Limb (tissue), 2 donors: ENCODE data around the gene EYA2.

Source experiments
- DNase-seq, 2 donors: peaks; one replicate each; pipeline ENCODE4 v3.0.0-alpha.2; 2016; ENCODE audit errors: extremely low spot score in 2 of 2

Gene EYA2

DNA sequence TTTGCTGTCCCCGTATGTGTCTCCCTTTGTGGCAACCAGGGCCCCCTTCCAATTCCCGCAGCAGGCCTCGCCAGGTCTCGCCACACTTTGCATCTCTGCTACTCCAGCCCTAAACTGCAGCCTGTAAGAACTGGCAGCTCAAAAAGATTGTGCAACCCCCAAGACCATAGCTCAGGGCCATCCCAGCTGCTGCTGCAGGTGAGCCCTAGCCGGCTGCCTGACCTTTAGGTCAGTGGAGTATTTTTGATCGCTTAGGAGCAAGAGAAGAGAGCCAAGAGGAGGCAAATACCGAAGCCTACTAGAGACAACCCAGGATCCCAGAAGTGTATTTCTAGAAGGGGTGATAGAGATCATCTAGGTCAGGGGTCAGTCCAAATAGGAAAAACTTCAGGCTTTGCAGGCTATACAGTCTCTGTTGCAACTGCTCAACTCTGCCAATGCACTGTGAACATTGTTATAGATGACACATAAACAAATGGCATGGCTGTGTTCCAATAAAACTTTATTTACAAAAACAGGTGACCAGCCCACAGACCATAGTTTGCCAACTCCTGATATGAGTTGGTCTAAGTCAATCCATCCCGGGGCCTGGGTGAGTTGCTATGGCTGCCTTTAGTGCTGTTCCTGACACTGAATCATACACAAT is 138.4 kb downstream of the EYA2 start:
- DNase-seq: no peak

DNA sequence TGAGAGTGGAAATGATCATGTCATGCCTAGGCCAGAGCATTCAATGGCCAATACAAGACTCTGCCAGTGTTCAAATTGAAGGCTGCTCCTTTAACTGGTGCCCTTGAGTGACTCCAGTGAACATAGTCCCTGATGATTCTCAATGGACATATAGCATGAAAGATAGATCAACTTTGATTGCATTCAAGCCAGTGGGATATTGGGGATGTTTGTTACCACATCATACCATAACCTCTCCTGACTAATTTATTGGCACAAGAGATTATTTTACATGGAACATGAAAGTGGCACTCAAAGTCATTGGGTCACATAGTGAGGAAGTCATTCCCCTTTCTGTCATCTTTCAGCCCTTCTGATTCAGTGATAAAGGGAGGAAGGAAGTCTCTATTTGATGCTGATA is 139.0 kb downstream of the EYA2 start:
- DNase-seq: no peak

GRCh38 chr20:47035026-47035590 is 140.5 kb downstream of the EYA2 start:
- DNase-seq: peak in 1 of 2 donors; percentile 42

DNA sequence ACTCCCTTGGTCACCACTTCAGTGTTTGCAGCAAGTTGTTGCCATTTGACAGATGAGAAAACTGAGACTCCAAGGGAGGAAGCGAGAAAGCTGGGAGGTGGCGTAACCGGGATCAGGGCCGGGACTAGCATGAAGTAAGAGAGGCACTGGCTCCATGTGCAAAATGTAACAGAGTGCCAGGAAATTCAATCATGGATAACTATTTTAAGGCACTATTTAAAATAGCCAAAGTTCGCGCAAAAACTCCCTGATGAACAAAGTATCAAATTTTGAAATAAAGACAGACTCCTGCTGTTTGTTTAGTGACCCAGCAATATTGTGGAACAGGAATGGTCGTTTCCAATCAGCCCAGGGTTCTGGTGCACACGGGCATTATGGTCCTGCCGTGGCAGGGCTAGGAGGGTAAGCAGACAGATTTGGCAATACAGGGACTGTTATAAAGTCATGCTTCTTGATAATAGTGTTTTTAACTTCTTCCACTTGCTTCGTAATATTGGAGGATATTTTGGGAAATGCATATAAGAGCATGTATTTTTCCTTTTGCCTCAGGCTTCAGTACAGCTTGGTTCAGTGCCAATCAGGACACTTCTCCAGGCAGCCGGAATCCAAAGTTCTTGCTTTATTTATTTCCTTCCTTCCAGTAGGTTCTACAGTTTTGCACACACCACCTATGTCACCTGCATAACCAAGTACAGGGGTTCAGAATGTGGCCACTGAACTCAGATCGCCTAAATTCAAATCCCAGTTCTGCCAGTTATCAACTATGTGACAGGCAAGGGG is 141.6 kb downstream of the EYA2 start:
- DNase-seq: no peak

DNA sequence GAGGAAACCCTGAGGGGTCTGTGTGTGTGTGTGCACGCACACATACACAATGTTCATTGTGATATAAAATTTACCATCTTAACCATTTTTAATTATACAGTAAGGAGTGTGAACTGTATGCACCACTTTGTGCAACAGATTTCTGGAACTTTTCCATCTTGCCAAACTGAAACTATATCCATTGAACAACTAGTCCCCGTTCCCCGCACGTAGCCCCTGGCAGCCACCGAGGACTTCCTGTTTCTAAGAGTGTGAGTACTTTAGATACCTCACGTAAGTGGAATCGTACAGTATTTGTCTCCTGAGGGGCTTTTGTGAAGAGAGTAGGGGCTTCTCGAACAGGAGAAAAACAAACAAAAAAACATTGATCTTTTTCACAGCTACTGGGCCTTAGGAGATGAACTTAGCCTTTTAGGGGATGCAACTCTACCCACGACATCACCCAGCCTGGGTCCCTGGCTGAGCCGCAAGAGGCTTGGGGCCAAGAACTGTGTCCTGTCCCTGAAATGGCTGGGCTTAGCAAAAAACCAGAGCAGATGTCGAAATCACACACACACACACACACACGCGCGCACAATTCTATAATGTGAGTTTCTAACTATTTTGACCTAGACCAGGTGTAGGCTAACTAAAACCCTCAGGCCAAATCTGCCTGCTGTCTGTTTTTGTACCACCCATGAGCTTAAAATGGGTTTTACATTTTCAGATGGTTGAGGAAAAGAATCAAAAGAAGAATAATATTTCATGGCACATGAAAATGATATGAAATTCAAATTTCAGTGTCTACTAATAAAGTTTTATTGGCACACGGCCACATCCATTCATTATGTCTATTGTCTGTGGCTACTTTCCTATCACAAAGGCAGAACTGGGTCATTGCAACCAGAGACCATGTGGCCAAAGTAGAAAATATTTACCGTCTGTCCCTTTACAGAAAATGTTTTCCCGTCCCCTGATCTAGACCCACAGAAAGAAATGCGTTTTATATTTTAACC is 144.2 kb downstream of the EYA2 start:
- no peak for DNase-seq

DNA sequence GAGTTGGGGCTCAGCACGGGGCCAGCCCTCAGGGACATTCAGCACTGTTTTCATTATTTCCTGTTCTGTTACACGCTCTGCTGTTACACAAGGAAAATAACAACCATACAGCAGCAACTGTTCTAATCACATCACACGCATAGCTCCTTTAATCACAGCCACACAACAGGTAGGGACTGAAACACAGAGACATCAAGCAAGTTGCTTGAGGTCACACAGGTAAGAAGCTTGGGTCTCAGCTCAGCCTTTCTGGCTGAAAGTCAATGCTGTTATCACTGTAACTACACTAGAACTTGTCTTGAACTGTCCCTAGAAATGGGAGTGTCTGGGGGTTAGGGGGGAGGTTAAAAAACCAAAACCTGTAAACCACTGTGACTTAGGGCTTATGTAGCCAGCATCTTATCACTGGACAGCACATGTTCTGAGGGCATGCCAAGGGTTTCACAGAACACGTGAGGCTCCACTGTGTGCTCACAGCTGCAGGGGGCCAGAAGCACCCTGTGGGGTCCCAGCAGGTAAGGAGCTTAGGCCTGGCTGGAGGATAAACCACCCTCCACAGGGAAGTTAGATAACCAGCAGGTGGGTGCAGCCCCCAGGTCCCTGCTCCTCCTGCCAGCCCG is 146.0 kb downstream of the EYA2 start:
- DNase-seq: no peak

- no peak for DNase-seq
Observed at GRCh38 chr20:47041396-47041899, 146.8 kb downstream of the EYA2 start.

DNA sequence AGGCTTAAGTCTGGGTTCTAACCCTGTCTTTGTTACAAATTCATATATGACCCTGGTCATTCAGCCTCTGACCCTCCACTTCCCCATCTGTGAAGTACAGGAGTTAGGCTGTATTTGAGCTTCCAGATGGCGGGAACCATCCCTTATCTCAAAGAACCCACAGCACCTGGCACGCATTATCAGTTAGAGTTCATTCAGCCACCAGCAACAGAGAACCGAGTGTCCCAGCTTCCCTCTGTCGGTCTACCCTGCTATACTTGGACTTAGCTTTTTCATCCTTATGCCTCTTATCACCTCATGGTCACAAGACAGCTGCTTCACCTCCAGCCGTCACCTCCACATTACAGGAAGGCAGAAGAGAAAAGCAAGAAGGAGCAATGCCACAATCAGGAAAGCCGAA is 147.8 kb downstream of the EYA2 start:
- DNase-seq: no peak

DNA sequence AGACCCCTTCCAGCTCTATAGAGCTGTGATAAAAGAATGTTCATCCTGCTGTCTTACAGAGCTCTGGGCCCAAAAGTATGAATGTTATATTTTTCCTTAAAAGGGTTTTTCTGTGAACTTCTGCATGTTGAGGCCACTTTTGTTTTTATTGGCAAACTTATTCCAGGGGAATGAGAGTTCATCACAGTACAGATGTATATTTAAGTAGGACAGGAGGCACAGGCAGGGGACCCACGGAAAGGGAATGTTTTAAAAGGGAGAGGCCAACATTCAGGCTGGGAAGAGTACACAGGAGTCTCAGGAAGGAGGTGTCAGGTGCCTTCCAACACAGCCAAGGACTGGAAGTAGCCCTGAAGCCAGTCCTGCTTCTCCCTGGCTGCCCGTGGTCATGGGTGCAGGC is 148.4 kb downstream of the EYA2 start:
- peak in 1 of 2 donors; percentile 37 for DNase-seq

GRCh38 chr20:47044938-47045337 is 150.3 kb downstream of the EYA2 start:
- no peak for DNase-seq

GRCh38 chr20:47048054-47048453 is 153.4 kb downstream of the EYA2 start:
- DNase-seq: no peak

DNA sequence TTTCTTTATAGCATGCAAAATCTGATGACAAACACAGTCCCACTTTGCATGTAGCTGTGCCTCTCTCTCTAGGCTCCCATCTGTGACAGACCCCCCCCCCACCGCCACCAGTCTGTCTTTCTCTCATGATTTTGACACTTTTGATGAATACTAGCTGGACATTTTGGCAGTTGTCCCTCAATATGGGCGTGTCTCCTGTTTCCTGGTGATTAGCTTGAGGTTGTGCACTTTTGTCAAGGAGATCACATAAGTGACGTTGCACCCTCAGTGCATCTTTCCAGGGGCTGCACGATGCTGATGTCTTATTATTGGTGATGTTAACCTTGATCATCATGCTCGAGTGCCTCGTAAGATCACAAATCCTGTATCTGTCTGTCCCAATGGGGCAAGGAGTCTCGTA is 155.1 kb downstream of the EYA2 start:
- no peak for DNase-seq

GRCh38 chr20:47050996-47051395 is 156.4 kb downstream of the EYA2 start:
- DNase-seq: no peak

- DNase-seq: no peak
Observed at GRCh38 chr20:47051936-47052526, 157.4 kb downstream of the EYA2 start.

DNA sequence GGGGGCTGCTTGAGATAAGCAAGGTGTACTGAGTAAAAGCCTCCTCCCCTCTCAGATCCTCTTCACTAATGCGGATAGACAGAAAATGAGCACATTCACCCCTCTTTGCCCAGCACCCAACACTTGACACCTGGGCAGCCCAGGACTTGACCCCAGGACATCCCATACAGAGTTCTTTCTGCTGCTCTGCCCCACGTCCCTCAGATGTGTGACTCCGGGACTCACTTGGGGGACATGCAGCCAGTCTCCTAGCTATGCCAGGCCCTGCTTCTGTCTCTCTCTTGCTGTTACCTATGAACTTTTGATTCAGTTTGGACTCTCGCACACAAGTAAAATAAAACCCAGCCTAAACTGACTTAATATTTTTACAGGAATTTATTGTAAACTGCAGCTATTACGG is 159.9 kb downstream of the EYA2 start:
- no peak for DNase-seq

DNA sequence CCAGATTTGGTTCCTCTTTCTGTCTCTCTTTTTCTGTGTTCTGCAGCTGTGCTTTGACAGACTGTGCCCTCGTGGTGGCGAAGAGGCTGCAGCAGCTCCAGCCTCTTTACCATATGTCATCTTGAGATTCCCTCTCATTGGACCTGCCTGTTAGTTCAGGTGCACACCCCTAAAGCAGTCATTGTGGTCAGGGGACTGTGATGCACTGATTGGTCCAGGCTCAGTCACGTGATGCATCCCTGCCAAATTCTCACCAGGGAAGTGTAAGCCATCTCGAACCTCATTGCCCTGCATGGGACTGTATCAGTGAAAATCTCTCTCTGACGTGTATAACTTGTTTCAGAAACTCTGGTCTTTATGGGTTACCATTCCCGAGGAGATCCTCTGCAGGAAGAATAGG is 160.3 kb downstream of the EYA2 start:
- no peak for DNase-seq

DNA sequence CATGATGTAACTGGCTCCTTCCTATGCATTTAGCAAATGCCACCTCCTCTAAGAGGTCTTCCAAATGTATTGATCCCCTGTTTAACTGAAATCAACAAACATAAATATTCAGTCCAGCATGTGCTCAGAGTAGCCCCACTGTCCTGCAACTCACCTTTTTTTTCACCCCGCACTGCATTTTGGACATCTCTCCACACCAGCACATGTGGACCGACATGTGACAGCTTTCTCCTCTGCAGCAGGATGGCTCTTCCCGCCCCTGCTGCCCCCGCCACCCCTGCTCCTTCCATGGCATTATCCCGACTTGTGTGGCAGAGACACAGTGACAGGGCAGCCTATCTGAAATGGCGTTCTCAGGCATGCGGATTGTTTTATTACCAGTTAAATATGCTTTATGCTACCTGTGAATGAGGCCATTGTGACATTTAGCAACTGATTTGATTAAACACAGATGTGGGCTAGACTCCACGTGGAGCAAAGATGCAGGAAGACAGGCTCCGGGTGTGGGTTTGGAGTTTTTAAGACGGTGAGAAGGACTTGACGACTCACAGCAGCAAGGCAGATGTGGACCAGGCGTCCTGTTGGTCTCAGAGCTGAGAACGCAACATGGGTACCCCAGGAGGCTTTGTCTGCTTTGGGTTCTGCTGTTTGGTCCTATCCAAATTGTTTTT is 161.2 kb downstream of the EYA2 start:
- peak in 1 of 2 donors; percentile 45 for DNase-seq

- no peak for DNase-seq
Observed at GRCh38 chr20:47057661-47058060, 163.0 kb downstream of the EYA2 start.

GRCh38 chr20:47058236-47058635 is 163.6 kb downstream of the EYA2 start:
- no peak for DNase-seq

DNA sequence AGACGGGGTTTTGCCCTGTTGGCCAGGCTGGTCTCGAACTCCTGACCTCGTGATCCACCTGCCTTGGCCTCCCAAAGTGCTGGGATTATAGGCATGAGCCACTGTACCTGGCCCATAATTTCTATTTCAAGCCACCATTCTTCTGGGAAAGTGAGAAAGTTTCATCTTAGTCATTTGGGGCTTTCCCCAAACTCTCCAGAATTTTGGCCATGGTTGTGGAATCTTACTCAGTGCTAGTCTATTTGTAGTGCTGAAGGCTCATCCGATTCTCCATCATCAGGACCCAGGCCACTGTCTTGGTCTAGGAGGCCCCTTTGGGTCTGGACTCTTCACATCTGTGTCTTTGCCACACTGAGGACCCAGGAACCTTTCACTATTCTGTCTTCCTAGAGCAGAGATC is 164.9 kb downstream of the EYA2 start:
- no peak for DNase-seq
